Astrocyte (in vitro differentiated cells and primary cell): ENCODE data around the gene PPP2R2B. TPM values are rescaled to one million over a fixed set of nuclear protein-coding genes. Genes with fewer than 3 reads are reported as not detected.

Experiments used
- DNase-seq: peaks from one replicate; pipeline ENCODE4 v3.0.0-alpha.2; 2010; ENCODE audit warnings: low read depth
- FAIRE-seq: peaks from 2 replicates; lab custom pipeline; 2011; peaks lifted over from hg19 to GRCh38; lab: Jason Lieb, UNC
- H2AFZ ChIP-seq: 2 replicates; pipeline ENCODE4 v1.6.0; 2012; ENCODE audit warnings: low read depth, low read length, inconsistent platforms
- H3K27ac ChIP-seq: 2 replicates; pipeline ENCODE4 v1.5.1; 2011; ENCODE audit warnings: low read depth, low read length, inconsistent platforms
- H3K27me3 ChIP-seq: 2 replicates; pipeline ENCODE4 v1.6.0; 2011; ENCODE audit warnings: low read length, inconsistent platforms; ENCODE audit not compliant: insufficient read depth
- H3K36me3 ChIP-seq: 2 replicates; pipeline ENCODE4 v1.5.1; 2011; ENCODE audit warnings: low read length, inconsistent platforms; ENCODE audit not compliant: insufficient read depth
- H3K4me1 ChIP-seq: 2 replicates; pipeline ENCODE4 v1.5.1; 2011; ENCODE audit warnings: low read length, inconsistent platforms; ENCODE audit not compliant: insufficient read depth
- H3K4me2 ChIP-seq: 2 replicates; pipeline ENCODE4 v1.6.0; 2012; ENCODE audit warnings: low read length, inconsistent platforms
- H3K4me3 ChIP-seq: 2 replicates; pipeline ENCODE4 v1.5.1; 2011; ENCODE audit warnings: low read depth, mild to moderate bottlenecking, low read length, inconsistent platforms; ENCODE audit not compliant: insufficient read depth
- H3K79me2 ChIP-seq: 2 replicates; pipeline ENCODE4 v1.6.0; 2012; ENCODE audit warnings: mild to moderate bottlenecking, low read length, inconsistent platforms; ENCODE audit not compliant: insufficient read depth
- H3K9ac ChIP-seq: 2 replicates; pipeline ENCODE4 v1.6.0; 2012; ENCODE audit warnings: mild to moderate bottlenecking, low read length, inconsistent platforms
- H3K9me3 ChIP-seq: 2 replicates; pipeline ENCODE4 v1.5.1; 2012; ENCODE audit warnings: low read depth, mild to moderate bottlenecking, low read length, inconsistent platforms; ENCODE audit not compliant: insufficient read depth
- H4K20me1 ChIP-seq: 2 replicates; pipeline ENCODE4 v1.6.0; 2012; ENCODE audit warnings: low read length, inconsistent platforms; ENCODE audit not compliant: insufficient read depth
- H3K27ac Mint-ChIP-seq: one replicate; pipeline ENCODE4 v1.8.0; 2021; ENCODE audit warnings: mild to moderate bottlenecking, mixed read lengths; ENCODE audit not compliant: unreplicated experiment
- H3K27me3 Mint-ChIP-seq: one replicate; pipeline ENCODE4 v1.8.0; 2021; ENCODE audit warnings: low read depth, mixed read lengths; ENCODE audit not compliant: unreplicated experiment
- H3K36me3 Mint-ChIP-seq: one replicate; pipeline ENCODE4 v1.8.0; 2021; ENCODE audit warnings: low read depth, mixed read lengths; ENCODE audit not compliant: unreplicated experiment
- H3K4me1 Mint-ChIP-seq: one replicate; pipeline ENCODE4 v1.8.0; 2021; ENCODE audit warnings: low read depth, mixed read lengths; ENCODE audit not compliant: unreplicated experiment
- H3K4me3 Mint-ChIP-seq: one replicate; pipeline ENCODE4 v1.8.0; 2021; ENCODE audit warnings: mild to moderate bottlenecking, moderate library complexity, mixed read lengths; ENCODE audit not compliant: unreplicated experiment
- H3K9me3 Mint-ChIP-seq: one replicate; pipeline ENCODE4 v1.8.0; 2021; ENCODE audit warnings: mild to moderate bottlenecking, mixed read lengths; ENCODE audit not compliant: unreplicated experiment
- EZH2 ChIP-seq: IDR thresholded peaks from 2 replicates; pipeline ENCODE4 v1.6.1; 2012; ENCODE audit warnings: mild to moderate bottlenecking, low read length, inconsistent platforms; ENCODE audit not compliant: insufficient read depth
- total RNA-seq: library from RNA; stranded (reverse); gene quantifications from 2 replicates; pipeline ENCODE4 v1.2.1, GENCODE V29; 2021
- TF ChIP-seq, protein P1 (sequence below): IDR thresholded peaks from 2 replicates; pipeline ENCODE4 v1.5.1; 2011; ENCODE audit warnings: low read depth, mild to moderate bottlenecking, inconsistent platforms, low read length, moderate library complexity; ENCODE audit not compliant: insufficient read depth

Gene PPP2R2B
- total RNA-seq, 1 donor from 2014 or later, result 5.2 TPM

DNA sequence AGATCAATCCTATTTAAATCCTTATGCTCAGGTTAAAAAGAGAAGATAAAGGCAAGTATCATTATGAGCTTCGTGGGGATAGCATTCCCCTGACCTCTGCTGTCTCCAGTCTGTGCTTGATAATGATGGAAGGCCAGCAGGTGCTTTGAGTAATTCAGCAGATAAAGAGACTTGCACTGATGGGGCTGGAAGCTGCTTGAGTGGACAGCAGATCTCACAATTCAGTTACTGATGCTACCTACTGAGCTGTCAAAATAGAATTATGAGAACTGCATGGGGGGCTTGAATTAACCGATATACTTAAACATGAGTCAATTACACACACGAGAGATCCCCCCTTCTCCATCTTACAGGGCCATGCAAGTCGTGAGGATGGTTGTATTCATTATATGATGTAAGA, 254.9 kb downstream of the PPP2R2B start:
- no peak overlapping the region for H3K9ac ChIP-seq
- DNase-seq (no peak), FAIRE-seq (no peak)
- H3K27me3 Mint-ChIP-seq, result no peaks in the 10 kb centered on the region
- peaks cover 3% of the 10 kb centered on the region for H3K9me3 Mint-ChIP-seq
- H3K27me3 ChIP-seq, result no peaks in the 10 kb centered on the region
- no peak overlapping the region for H2AFZ ChIP-seq
- no peak for TF ChIP-seq EZH2
- TF ChIP-seq, protein P1, sequence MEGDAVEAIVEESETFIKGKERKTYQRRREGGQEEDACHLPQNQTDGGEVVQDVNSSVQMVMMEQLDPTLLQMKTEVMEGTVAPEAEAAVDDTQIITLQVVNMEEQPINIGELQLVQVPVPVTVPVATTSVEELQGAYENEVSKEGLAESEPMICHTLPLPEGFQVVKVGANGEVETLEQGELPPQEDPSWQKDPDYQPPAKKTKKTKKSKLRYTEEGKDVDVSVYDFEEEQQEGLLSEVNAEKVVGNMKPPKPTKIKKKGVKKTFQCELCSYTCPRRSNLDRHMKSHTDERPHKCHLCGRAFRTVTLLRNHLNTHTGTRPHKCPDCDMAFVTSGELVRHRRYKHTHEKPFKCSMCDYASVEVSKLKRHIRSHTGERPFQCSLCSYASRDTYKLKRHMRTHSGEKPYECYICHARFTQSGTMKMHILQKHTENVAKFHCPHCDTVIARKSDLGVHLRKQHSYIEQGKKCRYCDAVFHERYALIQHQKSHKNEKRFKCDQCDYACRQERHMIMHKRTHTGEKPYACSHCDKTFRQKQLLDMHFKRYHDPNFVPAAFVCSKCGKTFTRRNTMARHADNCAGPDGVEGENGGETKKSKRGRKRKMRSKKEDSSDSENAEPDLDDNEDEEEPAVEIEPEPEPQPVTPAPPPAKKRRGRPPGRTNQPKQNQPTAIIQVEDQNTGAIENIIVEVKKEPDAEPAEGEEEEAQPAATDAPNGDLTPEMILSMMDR, result no peak
- H3K4me3 ChIP-seq, result no peak overlapping the region
- H3K4me1 ChIP-seq, result no peaks in the 10 kb centered on the region
- no peaks in the 10 kb centered on the region for H4K20me1 ChIP-seq
- H3K9me3 ChIP-seq, result no peaks in the 10 kb centered on the region
- no peaks in the 10 kb centered on the region for H3K36me3 Mint-ChIP-seq
- no peaks in the 10 kb centered on the region for H3K4me1 Mint-ChIP-seq
- no peak overlapping the region for H3K27ac Mint-ChIP-seq
- H3K4me2 ChIP-seq, result no peak overlapping the region
- H3K36me3 ChIP-seq, result no peaks in the 10 kb centered on the region
- H3K4me3 Mint-ChIP-seq, result no peak overlapping the region
- H3K79me2 ChIP-seq, result no peaks in the 10 kb centered on the region
- no peak overlapping the region for H3K27ac ChIP-seq

DNA sequence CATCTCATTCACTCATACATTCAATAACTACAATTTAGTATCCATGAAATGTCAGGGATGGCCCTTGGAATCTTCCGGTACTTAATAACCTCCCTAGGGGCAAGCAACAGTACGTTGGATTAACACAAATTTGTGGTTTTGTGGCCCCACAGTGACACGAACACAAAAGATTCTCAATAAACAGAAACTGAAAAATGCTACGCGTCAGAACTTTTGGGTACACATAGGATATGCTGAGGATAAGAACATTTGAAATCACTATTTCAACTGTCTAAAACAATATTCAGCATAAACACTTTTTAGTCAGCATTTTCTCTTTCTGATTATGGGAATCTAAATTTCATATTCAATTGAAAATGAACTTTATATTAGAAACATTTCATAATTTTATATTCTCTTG, 255.5 kb downstream of the PPP2R2B start:
- H3K79me2 ChIP-seq, result no peaks in the 10 kb centered on the region
- H3K9me3 ChIP-seq, result no peaks in the 10 kb centered on the region
- H3K27me3 ChIP-seq, result no peaks in the 10 kb centered on the region
- H3K36me3 Mint-ChIP-seq, result no peaks in the 10 kb centered on the region
- H3K36me3 ChIP-seq, result no peaks in the 10 kb centered on the region
- no peak overlapping the region for H2AFZ ChIP-seq
- TF ChIP-seq EZH2, result no peak
- TF ChIP-seq, protein P1, result no peak
- no peaks in the 10 kb centered on the region for H4K20me1 ChIP-seq
- no peak overlapping the region for H3K4me3 ChIP-seq
- H3K9me3 Mint-ChIP-seq, result peaks cover 3% of the 10 kb centered on the region
- H3K9ac ChIP-seq, result no peak overlapping the region
- DNase-seq (no peak), FAIRE-seq (no peak)
- H3K4me1 ChIP-seq, result no peaks in the 10 kb centered on the region
- no peak overlapping the region for H3K4me2 ChIP-seq
- H3K4me1 Mint-ChIP-seq, result no peaks in the 10 kb centered on the region
- H3K4me3 Mint-ChIP-seq, result no peak overlapping the region
- H3K27ac Mint-ChIP-seq, result no peak overlapping the region
- no peak overlapping the region for H3K27ac ChIP-seq
- H3K27me3 Mint-ChIP-seq, result no peaks in the 10 kb centered on the region

DNA sequence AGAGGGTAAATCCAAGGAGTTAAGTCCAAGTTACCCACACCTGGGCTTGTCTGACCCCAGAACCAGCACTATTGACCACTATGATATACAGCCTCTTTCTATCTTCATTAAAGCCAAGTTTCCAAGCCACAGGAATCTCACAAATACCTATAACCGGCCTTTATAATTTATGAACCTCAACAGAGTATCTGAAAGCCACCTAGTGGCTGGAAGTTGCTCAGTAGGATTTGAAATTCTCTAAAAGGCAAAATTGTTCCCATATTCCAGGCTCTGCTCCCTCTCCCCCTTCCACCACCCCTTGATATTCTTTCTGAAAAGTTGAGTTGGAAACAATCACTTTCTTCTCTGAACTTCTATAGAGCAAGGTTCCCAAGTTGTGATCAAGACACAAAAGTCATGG, 256.2 kb downstream of the PPP2R2B start:
- Histone ChIP-seq H3K9me3 (no peaks in the 10 kb centered on the region), H3K4me2 (no peak overlapping the region), H3K4me1 (no peaks in the 10 kb centered on the region), H3K9ac (no peak overlapping the region), H3K4me3 (no peak overlapping the region), H3K27ac (no peak overlapping the region), H4K20me1 (no peaks in the 10 kb centered on the region), H3K79me2 (no peaks in the 10 kb centered on the region), H3K36me3 (no peaks in the 10 kb centered on the region), H3K27me3 (no peaks in the 10 kb centered on the region), H2AFZ (no peak overlapping the region)
- H3K9me3 Mint-ChIP-seq, result peaks cover 3% of the 10 kb centered on the region
- H3K27ac Mint-ChIP-seq, result no peak overlapping the region
- no peaks in the 10 kb centered on the region for H3K4me1 Mint-ChIP-seq
- no peaks in the 10 kb centered on the region for H3K27me3 Mint-ChIP-seq
- FAIRE-seq (no peak), DNase-seq (peak; percentile 5)
- no peak overlapping the region for H3K4me3 Mint-ChIP-seq
- no peaks in the 10 kb centered on the region for H3K36me3 Mint-ChIP-seq
- TF ChIP-seq, protein P1, result peak; percentile 41
- TF ChIP-seq EZH2, result no peak
